Heart left ventricle (tissue), 13 donors: Measurements from ENCODE around the gene TYMP.

ENCODE experiments used
- CTCF ChIP-seq, 12 donors: fragments of 200-600 bp; sonication (generic) in 4 of 12; IDR thresholded peaks; one replicate each; pipeline versions ENCODE4 v1.5.0 to v1.8.0; 2018 to 2022; ENCODE audit warnings: antibody characterized with exemption in 12 of 12, mild to moderate bottlenecking in 5 of 12
- POLR2A ChIP-seq, 2 donors: fragments of 450-650 bp; IDR thresholded peaks; one replicate each; pipeline ENCODE4 v1.6.1; 2017; ENCODE audit warnings: antibody characterized with exemption in 2 of 2, mild to moderate bottlenecking in 2 of 2, moderate library complexity in 2 of 2
- donor health status: ischemic (EF 13 %, LVEDD 7.1; RV severe dilation, severe dysfunction).
- donor health status: DM: no; HTN: yes; CAD: no.
- donor health status: DM: no; HTN: no; CAD: no.
- donor health status: ischemic (EF 25% LVEDD 6.9; RV normal size, moderate dysfunction).
- donor health status: ischemic (EF 25% LVEDD 5.7; RV mildly dilated, moderate dysfunction).
- donor health status: ischemic (EF 35%, LVEDD 5.7; RV mildly dilated, moderate dysfunction).
- donor health status: nonischemic (EF 11% LVEDD 7.7; RV severe dilation, severe dysfunction).
- donor health status: DM: yes; HTN: yes; CAD: no.
- donor health status: PGD.
- donor health status: ischemic (EF 29% LVEDD 5.4; RV normal size, mild dysfunction).
- donor health status: nonischemic (EF 23%, LVEDD 6.1; RV moderate dilation, normal function).

- TF ChIP-seq CTCF (IDR thresholded peaks at IDR 0.05): no peak
- TF ChIP-seq POLR2A (IDR thresholded peaks at IDR 0.05): no peak
These were observed 19.3 kb upstream of the TYMP start for GRCh38 chr22:50548921-50549790.
